Hepatocyte (in vitro differentiated cells): ENCODE measurements around the gene NR3C2. TPM values are rescaled to one million over a fixed set of nuclear protein-coding genes. Genes with fewer than 3 reads are reported as not detected.

Experiments
- DNase-seq: peaks from one replicate; pipeline ENCODE4 v3.0.0-alpha.2; 2016; ENCODE audit warnings: low spot score
- H2AFZ ChIP-seq: fragments of 200-600 bp; sonication (generic); 2 replicates; pipeline ENCODE4 v1.6.0; 2016; ENCODE audit warnings: antibody characterized with exemption, mild to moderate bottlenecking
- H3K27ac ChIP-seq: fragments of 200-600 bp; sonication (generic); 2 replicates; pipeline ENCODE4 v1.5.1; 2016; ENCODE audit warnings: mild to moderate bottlenecking
- H3K27me3 ChIP-seq: fragments of 200-600 bp; sonication (generic); 2 replicates; pipeline ENCODE4 v1.6.1; 2016
- H3K36me3 ChIP-seq: fragments of 200-600 bp; sonication (generic); replicated peaks from 2 replicates; pipeline ENCODE4 v1.5.1; 2016; ENCODE audit warnings: low read depth; ENCODE audit not compliant: insufficient read depth
- H3K4me1 ChIP-seq: fragments of 200-600 bp; sonication (generic); 2 replicates; pipeline ENCODE4 v1.5.1; 2016; ENCODE audit warnings: mild to moderate bottlenecking, moderate library complexity; ENCODE audit not compliant: insufficient read depth
- H3K4me2 ChIP-seq: fragments of 200-600 bp; sonication (generic); 2 replicates; pipeline ENCODE4 v1.6.0; 2016
- H3K4me3 ChIP-seq: fragments of 200-600 bp; sonication (generic); 2 replicates; pipeline ENCODE4 v1.5.1; 2016; ENCODE audit warnings: mild to moderate bottlenecking
- H3K79me2 ChIP-seq: fragments of 200-600 bp; sonication (generic); 2 replicates; pipeline ENCODE4 v1.6.0; 2017; ENCODE audit warnings: mild to moderate bottlenecking
- H3K9me2 ChIP-seq: fragments of 200-600 bp; sonication (generic); replicated peaks from 2 replicates; pipeline ENCODE4 v1.6.0; 2017; ENCODE audit warnings: mild to moderate bottlenecking; ENCODE audit not compliant: insufficient read depth
- H3K9me3 ChIP-seq: fragments of 200-600 bp; sonication (generic); 2 replicates; pipeline ENCODE4 v1.5.1; 2016; ENCODE audit warnings: low read depth, mild to moderate bottlenecking
- H4K20me1 ChIP-seq: fragments of 200-600 bp; sonication (generic); 2 replicates; pipeline ENCODE4 v1.6.0; 2016; ENCODE audit warnings: mild to moderate bottlenecking; ENCODE audit not compliant: insufficient read depth, poor library complexity, severe bottlenecking
- EZH2 ChIP-seq: fragments of 200-600 bp; sonication (generic); IDR thresholded peaks from 2 replicates; pipeline ENCODE4 v1.6.1; 2016; ENCODE audit warnings: antibody characterized with exemption, mild to moderate bottlenecking, borderline replicate concordance
- EZH2phosphoT487 ChIP-seq: fragments of 200-600 bp; sonication (generic); IDR thresholded peaks from one replicate; pipeline ENCODE4 v1.6.1; 2018; ENCODE audit warnings: antibody characterized with exemption, mild to moderate bottlenecking, low read depth, moderate library complexity; ENCODE audit not compliant: unreplicated experiment, severe bottlenecking
- WGBS: methylation state at CpG from one replicate; pipeline ENCODE4 v1.1.6; 2016; ENCODE audit warnings: low lambda C conversion rate; ENCODE audit errors: missing lambda C conversion rate; 5-methylcytosine and 5-hydroxymethylcytosine counted together
- polyA plus RNA-seq: library from polyadenylated mRNA; unstranded; fragments of >200 nt; fragmentation: Nextera tagmentation; extraction: Ambion mirVana; gene quantifications from 2 replicates; pipeline ENCODE4 v1.2.1, GENCODE V29; 2016
- total RNA-seq: library from RNA; depleted of rRNA; stranded (reverse); fragments of >200 nt; gene quantifications from 2 replicates; pipeline ENCODE4 v1.2.3, GENCODE V29; 2014
- TF ChIP-seq, protein P1 (sequence below): fragments of 200-600 bp; sonication (generic); IDR thresholded peaks from 2 replicates; pipeline ENCODE4 v1.5.1; 2016; ENCODE audit warnings: antibody characterized with exemption, mild to moderate bottlenecking; ENCODE audit not compliant: poor library complexity

The NR3C2 gene
- total and polyA plus RNA-seq, 2 experiments from 2014 or later, result 2.3 to 7.1 TPM

DNA sequence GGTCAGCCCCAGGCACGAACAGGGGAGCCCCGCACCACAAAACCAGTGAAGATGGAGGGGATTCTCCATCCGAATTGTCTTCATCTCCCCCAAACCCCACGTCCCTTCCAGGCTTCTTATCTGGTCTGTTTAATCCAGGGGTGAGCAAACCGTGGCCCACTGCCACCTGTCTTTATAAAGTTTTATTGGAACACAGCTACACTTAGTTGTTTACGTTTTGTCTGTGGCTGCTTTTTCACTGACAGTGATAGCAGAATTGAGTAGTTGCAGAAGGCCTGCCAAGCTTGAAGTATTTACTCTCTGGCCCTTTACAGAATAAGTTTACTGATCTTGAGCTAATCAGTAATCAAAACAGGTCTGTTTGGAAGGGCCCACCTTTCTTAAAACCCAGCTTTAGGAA lies 386.4 kb downstream of the NR3C2 start:
- H3K36me3 ChIP-seq, result no peaks in the 10 kb centered on the region
- H2AFZ ChIP-seq, result no peak overlapping the region
- no peaks in the 10 kb centered on the region for H3K27me3 ChIP-seq
- TF ChIP-seq EZH2phosphoT487, result no peak
- TF ChIP-seq EZH2, result no peak
- TF ChIP-seq, protein P1, sequence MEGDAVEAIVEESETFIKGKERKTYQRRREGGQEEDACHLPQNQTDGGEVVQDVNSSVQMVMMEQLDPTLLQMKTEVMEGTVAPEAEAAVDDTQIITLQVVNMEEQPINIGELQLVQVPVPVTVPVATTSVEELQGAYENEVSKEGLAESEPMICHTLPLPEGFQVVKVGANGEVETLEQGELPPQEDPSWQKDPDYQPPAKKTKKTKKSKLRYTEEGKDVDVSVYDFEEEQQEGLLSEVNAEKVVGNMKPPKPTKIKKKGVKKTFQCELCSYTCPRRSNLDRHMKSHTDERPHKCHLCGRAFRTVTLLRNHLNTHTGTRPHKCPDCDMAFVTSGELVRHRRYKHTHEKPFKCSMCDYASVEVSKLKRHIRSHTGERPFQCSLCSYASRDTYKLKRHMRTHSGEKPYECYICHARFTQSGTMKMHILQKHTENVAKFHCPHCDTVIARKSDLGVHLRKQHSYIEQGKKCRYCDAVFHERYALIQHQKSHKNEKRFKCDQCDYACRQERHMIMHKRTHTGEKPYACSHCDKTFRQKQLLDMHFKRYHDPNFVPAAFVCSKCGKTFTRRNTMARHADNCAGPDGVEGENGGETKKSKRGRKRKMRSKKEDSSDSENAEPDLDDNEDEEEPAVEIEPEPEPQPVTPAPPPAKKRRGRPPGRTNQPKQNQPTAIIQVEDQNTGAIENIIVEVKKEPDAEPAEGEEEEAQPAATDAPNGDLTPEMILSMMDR, result no peak
- no peak overlapping the region for H3K27ac ChIP-seq
- H3K4me2 ChIP-seq, result no peak overlapping the region
- peaks cover 5% of the 10 kb centered on the region for H3K79me2 ChIP-seq
- 67% methylated on average over 6 of the region's 6 CpGs for WGBS
- DNase-seq, result no peak
- no peak overlapping the region for H3K4me3 ChIP-seq
- H3K4me1 ChIP-seq, result no peaks in the 10 kb centered on the region
- no peaks in the 10 kb centered on the region for H4K20me1 ChIP-seq
- no peaks in the 10 kb centered on the region for H3K9me3 ChIP-seq
- no peaks in the 10 kb centered on the region for H3K9me2 ChIP-seq

DNA sequence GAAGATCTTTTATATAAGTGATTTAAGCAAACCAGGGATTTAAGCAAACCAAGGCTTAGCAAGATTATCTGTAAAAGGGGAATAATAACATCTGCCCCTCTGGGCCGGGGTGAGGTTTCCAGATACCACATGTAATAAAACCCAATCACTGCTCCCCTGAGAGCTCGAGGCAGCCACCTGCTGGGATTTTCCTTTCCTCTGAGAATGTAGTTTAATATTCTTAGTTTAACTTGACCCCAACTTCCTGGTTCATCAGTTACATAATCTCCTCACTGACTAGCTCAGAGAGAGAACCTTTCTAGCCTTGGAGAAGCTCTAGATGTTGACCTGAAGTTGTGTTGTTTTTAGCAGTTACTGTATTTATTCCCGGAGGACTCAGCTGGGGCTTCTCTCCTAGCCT lies 387.9 kb downstream of the NR3C2 start:
- Histone ChIP-seq H3K9me3 (no peaks in the 10 kb centered on the region), H3K4me3 (no peak overlapping the region), H3K36me3 (no peaks in the 10 kb centered on the region), H2AFZ (no peak overlapping the region), H4K20me1 (no peaks in the 10 kb centered on the region), H3K4me1 (no peaks in the 10 kb centered on the region), H3K27me3 (no peaks in the 10 kb centered on the region), H3K4me2 (no peak overlapping the region), H3K9me2 (no peaks in the 10 kb centered on the region), H3K27ac (no peak overlapping the region), H3K79me2 (peaks cover 5% of the 10 kb centered on the region)
- DNase-seq, result no peak
- WGBS, result 59% methylated on average over 3 of the region's 3 CpGs
- TF ChIP-seq EZH2 (no peak), EZH2phosphoT487 (no peak)
- TF ChIP-seq, protein P1, result no peak

DNA sequence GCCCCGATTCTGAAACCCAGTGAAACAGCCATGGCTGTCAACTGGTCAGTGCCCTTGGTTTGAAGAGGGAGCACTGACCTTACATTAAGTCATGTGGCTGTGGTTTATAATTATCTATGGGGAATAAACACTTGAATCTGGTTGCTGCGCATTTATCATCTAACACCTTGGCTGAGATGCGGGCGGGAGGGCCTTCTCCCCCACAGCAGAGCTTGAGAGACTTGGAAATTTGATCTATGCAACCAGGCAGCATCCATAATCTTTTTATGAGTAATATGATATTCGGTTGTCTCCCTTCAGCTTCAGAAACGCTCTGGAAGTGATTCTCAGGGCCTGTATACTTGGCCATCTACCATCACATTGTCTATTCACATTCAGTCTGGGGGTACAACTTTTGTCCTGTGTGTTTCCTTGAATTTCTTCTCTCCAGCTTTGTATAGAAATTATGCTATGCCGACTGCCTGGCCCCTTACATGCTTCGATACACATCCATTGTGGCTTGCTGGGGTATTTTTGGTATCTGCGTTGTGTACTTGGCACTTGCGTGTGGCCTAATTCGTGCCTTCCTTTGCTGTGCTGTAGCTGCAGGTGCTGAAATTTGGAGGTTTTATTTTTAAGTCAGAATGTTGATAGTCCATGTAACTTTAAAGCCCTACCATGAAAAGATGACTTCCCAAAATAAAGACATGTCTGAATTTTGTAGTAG lies 388.8 kb downstream of the NR3C2 start:
- Histone ChIP-seq H3K4me3 (no peak overlapping the region), H2AFZ (no peak overlapping the region), H3K4me1 (no peaks in the 10 kb centered on the region), H4K20me1 (no peaks in the 10 kb centered on the region), H3K9me3 (no peaks in the 10 kb centered on the region), H3K27ac (no peak overlapping the region), H3K4me2 (no peak overlapping the region), H3K36me3 (no peaks in the 10 kb centered on the region), H3K9me2 (no peaks in the 10 kb centered on the region), H3K27me3 (no peaks in the 10 kb centered on the region), H3K79me2 (peaks cover 5% of the 10 kb centered on the region)
- TF ChIP-seq EZH2phosphoT487 (no peak), EZH2 (no peak)
- TF ChIP-seq, protein P1, result no peak
- 68% methylated on average over 11 of the region's 11 CpGs for WGBS
- no peak for DNase-seq

DNA sequence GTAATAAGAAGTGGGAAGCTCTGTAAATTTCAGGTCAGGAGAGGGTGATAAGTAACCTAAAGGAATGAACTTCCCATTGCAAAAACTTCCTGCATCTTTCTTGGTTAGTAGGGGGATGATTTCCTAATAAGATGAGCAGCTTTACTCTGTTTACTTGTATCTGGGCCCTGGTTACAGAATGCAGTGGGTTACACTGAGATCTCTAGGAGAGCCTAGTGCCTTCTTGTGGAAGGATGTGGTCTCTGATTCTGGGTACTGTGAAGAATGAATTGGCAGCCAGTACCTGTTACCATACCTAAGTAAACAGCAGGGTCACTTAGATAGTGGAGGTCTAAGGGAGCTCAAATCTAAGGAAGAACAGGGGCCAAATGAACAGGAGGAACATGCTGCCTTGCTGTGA lies 389.8 kb downstream of the NR3C2 start:
- H3K27me3 ChIP-seq, result no peaks in the 10 kb centered on the region
- H3K27ac ChIP-seq, result no peak overlapping the region
- H3K4me2 ChIP-seq, result no peak overlapping the region
- no peaks in the 10 kb centered on the region for H3K9me3 ChIP-seq
- H3K79me2 ChIP-seq, result peaks cover 5% of the 10 kb centered on the region
- H3K4me1 ChIP-seq, result no peaks in the 10 kb centered on the region
- H4K20me1 ChIP-seq, result no peaks in the 10 kb centered on the region
- H3K4me3 ChIP-seq, result no peak overlapping the region
- DNase-seq, result no peak
- H3K36me3 ChIP-seq, result no peaks in the 10 kb centered on the region
- H3K9me2 ChIP-seq, result no peaks in the 10 kb centered on the region
- no peak overlapping the region for H2AFZ ChIP-seq
- TF ChIP-seq EZH2phosphoT487 (no peak), EZH2 (no peak)
- TF ChIP-seq, protein P1, result no peak
